GM03348 (cell line): Measurements from ENCODE around the gene THBS3.
"Not testable (repeated sequence)": the region's sequence is repeated elsewhere in the genome, so short reads cannot be mapped to it uniquely, and the experiment has no call there.

Experiments used
- DNase-seq: peaks from one replicate; pipeline ENCODE4 v3.0.0; 2012; ENCODE audit warnings: low spot score

Gene THBS3

DNA sequence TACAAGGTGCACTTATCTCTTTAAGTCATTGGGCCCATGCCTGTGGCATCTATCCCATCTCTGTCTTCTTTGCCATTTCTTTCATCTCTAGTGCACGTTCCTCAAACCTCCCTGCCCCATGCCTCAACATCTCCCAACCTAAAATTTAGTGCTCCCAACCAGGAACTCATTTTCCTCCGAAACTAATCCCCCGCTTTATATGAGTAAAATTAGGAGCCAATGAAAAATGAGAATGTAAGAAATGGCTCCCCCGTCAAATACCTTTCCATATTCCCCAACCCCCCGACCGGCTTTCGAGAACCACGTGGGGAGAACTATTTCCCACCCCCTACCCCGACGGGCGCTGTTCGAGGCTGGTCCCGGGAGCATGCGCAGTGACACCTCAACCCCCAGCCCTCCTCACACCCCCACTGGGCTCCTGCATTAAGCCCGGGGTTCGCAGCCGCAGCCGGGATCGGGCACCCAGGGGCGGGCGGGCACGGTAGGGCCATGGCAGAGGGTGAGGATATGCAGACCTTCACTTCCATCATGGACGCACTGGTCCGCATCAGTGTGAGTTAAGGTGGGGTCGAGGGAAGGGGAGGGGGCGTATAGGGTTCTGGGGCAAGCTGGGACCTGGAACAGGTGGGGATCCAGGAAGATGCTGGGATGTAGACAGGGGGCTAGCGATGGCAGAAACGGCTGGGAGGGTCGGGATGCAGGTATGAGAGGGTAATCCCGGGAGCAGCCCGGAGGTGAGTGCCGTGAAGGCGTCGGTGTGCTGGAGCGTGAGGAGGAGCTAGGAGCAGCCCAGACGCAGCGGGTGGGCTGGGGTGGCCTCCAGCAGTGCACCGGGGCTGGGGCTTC is 34.0 kb downstream of the THBS3 start, which contains the start of gene TRIM46:
Gene TRIM46 (plus strand): TSS at position 372 of the 846 bp plus-strand sequence. CDS start 118 bp downstream, at position 490.
- peak; percentile 87 for DNase-seq

DNA sequence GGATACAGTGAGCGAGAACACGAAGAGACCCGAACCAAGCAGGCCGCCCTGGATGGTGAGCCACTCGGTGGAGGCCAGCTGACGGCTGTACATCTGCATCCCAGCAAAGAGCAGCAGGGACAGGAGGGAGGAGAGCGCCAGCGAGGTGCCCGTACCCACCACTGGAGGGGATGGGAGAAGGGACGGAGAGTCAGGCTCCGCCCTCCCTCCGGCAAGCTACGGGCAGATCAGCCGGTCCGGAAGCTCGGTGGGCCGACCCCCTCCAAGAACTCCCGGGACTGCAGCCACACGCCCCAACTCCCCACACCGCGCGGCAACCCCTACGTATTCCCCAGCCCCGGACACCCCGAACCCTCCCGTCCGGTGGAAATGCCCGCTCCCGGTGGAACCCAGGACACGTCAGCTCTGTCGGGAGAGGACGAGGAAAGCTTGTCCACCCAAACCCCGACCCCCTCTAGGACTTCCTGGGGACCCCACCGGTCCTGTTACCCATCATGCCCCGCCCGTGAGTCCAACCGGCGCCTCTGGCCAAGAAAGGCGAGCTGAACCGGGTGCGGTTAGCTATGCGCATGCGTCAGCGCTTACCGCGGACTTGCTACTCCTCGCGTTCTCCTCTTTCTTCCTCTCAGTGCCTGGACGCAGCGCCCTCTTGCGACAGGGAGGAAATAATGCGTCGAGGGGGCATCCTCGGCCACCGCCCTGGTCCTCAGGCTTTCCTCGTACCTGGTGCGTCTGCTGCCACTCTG is 34.8 kb downstream of the THBS3 start, which contains the start of gene KRTCAP2:
Gene KRTCAP2 (minus strand): TSS at position 573 of the 746 bp plus-strand sequence. CDS start 80 bp downstream, at position 493.
- DNase-seq = peak; percentile 99

DNA sequence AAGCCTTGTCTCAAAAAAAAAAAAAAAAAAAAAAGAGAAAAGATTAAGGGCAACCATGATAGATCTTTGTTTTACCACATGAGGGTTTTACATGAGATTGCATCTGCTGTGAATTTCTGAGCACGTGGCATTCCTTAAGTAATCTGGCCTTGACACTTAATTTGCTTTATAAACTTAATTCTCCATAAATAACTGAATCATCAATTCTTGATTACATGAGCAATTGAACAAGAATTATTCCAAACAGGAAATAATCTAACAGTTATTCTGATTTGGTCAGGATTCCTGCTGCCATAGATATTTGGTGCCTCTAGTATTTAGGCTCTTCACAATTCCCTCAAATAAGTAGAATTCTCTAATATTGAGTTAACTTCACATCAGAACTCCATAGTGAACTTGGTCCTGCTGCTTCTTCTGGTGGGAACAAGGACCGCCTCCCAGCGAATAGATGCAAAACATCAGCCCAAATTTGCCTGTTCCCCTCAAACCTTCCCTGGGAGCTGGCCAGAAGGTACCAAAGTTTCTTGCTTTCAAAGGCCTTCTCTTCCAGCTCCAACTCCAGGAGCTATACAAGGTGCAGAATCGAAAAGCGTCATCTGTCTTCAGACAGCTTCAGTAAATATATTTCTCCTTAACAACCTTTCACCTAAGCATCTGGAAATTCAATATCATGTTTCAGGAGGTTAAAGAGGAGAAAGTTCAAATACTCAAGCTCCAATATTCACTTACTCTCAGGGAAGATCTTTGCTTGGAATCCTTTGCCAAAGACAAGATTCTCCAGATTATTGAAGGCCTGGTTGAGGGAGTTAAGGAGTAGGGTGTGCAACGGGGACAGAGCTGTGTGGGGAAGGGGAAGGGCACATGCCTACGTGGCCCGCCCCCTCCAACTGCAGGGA is 35.6 kb downstream of the THBS3 start:
- DNase-seq = no peak

DNA sequence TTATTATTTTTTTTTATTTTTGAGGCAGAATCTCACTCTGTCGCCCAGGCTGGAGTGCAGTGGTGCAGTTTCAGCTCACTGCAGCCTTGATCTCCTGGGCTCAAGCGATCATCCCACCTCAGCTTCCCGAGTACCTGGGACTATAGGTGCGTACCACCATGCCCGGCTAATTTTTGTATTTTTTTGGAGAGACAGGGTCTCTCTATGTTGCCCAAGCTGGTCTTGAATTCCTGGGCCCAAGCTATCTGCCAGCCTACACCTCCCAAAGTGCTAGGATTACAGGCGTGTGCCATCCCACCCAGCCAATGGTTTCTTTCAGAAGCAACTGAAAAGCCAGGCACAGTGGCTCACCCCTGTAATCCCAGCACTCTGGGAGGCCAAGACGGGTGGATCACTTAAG is 36.9 kb downstream of the THBS3 start:
- DNase-seq = no peak

DNA sequence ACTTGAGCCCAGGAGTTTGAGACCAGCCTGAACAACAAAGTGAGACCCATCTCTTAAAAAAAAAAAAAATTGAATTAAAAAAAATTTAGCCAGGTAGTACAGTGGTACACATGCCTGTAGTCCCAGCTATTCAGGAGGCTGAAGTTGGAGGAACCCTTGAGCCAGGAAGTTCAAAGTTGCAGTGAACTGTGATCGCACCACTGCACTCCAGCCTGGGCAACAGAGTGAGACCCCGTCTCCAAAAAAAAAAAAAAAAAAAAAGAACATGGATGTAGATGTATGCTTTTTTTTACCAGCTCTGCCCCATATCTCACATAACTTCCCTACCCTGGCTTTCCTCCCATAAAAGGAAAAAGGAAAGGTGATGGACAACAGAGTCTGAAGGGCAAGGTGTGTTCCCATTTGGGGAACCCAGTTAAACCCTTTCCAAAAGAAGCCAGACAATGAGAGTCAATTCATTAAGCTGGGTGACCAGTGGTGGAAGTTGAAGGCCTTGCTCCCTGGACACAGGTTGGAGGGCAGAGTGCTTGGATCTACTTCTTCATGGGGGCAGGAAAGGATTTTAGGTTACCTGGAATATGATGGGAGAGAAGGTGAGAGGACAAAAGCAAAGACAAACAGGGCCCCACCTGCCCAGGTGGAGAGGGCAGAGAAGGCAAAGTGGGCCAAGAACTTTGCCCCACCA is 37.5 kb downstream of the THBS3 start:
- DNase-seq = no peak

DNA sequence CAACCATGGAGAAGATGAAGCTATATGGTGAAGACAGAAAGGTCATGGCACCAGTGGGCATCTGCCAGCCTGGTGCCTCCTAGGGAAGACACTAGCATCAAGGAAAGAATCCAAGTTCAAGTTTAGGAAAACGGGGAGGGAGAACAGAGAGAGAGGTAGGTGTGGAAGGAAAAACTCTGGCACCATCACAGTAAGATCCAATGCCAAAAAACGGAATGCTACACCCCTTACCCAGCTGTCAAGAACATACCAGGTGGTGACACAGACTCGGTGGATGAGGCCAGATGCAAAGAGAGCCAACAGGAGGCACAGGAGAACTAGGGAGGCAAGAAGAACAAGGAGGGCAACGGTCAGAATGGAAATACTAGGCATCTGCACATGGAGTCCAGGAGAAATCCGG is 38.2 kb downstream of the THBS3 start:
- DNase-seq = no peak

DNA sequence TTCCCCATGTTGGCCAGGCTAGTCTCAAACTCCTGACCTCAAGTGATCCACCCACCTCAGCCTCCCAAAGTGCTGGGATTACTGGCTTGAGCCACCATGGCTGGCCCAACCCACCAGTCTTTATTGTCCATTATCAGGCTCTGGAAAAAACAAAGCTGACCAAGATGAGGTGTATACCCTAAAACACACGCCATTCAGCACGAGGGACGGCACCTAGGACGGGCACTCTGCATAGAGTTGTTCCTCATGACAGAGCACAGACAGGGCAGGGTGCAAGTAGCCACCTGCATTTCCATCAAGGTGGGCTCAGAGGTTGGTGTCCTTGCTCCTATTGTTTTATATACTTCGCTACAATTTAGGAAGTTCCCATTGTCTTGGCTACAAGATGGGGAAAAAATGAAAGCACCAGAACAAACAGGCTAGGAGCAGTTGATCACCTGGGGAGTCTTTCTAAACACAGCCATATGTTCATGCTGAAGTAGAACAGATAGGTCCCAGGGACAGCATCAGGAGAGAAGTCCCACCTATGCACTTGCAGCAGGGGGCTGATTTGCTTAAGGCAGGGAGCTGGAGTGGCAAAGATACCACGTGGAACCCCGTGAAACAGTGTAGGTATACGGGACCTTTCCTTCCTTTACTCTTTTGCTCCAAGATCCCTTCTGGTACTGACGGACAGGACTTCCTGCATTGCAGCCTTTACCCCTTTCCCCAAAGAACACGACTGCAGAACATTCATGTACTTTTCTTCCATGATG is 39.1 kb downstream of the THBS3 start:
- DNase-seq = no peak

DNA sequence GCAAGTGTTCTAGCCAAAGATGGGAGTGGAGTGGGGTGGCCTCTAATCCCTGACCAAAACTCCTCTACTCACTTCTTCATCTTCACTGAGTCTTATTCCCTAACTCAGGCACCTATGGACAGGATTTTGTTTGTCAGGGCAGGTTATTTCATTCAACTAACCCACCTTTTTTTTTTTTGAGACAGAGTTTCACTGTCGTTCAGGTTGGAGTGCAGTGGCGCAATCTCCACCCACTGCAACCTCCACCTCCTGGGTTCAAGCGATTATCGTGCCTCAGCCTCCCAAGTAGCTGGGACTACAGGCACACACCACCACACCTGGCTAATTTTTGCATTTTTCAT is 39.6 kb downstream of the THBS3 start:
- DNase-seq = not testable (repeated sequence)

DNA sequence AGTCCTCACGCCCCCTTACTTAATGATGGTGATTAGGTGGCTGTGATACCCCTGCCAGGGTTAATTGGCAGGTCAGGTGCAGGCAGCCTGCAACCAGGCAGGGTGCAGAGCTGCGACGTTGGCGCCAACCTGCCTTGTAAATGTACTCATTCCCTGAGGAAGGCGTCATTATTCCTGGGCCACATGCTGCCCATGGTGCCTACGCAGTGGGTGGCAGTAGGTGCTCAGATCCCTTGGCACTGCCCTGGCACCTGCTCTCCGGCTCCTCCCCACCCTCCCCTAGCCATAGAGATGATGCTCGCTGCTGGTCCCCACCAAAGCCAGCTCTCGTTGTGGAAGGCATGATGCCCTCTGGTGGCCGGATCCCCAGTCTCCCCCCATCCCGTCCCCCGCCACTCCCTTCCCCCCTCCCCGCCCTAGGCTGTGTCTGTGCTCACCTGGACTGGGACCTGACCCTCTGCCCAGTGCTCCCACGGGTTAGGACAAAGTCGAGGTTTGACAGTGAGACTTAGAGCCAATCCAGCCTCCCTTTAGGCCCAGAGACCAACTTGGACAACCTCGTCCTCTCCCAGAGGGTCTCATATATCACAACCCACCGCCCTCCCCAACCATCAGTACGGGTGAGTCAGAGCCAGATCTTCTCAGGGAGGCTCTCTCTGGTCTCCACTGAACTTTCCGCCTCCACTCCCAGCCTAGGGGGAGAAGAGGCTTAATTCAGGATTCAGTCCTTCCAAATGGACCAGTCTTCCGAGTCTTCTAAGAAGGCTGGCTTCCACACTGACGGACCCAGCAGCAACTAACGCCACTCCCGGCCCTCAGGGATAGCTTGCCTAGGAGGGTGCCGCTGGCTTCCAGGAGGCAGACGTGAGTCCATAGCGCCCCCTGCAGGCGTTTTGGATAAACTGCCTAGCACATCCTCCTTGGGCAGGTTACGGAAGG is 40.3 kb downstream of the THBS3 start:
- peak; percentile 85 for DNase-seq

DNA sequence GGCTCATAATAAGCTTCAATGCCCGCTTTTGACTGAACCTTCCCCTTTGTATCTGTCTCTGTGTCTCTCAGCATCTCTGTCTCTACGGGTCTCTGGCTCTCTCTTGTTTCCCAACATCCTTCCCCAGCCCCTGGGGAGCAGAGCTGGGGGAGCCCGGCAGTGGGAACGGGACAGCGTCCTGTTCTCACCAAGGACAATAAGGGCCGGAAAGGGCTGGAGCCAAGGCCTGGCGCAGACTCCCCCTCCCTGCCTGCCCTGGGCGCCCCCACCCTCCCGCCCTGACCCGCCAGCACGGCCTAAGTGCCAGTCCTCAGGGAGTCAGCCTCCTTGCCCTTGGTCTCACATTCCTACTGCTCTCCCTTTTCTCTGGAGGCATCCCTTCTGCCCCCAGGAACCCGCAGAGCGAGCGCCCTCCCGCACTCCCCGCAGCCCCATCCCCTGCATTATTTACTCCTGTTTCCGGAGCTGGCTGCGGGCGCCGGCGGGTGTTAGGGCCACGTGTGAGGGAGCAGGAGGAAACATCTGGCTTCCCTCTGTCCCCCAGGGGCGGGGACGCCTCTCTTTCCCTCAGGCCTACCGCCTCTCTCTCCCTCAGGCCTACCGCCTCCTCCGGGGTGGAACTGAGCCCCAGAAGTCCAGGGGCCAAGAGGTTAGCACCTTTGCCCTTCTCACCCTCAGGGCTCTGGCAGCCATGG is 41.1 kb downstream of the THBS3 start:
- no peak for DNase-seq

DNA sequence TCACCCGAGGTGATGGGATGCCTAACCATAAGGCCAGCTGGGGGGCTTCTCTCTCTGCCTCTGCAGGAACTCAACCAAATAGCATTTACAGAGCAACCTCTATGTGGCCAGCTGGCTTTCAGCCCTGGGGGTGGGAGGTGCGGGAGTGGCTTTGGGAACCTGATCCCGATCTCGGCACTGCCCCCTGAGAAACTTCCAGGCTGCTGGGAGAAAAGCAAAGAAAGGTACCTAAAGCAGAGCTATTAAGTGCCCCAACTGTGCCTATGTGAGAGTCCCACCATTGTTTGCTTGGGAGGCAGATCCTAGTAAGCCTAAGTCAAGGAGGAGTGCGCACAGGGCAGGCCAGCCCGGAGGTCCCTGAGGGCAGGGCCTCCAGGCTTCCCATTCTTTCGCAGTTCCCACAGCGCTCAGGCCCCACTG is 41.6 kb downstream of the THBS3 start:
- DNase-seq = no peak

DNA sequence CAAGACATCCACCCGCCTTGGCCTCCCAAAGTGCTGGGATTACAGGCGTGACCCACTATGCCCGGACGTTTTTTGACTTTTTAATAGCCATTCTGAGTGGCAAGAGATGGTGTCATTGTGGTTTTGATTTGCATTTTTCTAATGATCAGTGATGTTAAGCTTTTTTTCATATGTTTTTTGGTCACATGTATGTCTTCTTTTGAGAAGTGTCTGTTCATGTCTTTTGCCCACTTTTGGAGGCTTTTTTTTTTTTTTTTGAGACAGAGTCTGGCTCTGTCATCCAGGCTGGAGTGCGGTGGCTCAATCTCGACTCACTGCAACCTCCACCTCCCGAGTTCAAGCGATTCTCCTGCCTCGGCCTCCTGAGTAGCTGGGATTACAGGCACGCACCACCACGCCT is 43.1 kb downstream of the THBS3 start:
- DNase-seq = not testable (repeated sequence)

DNA sequence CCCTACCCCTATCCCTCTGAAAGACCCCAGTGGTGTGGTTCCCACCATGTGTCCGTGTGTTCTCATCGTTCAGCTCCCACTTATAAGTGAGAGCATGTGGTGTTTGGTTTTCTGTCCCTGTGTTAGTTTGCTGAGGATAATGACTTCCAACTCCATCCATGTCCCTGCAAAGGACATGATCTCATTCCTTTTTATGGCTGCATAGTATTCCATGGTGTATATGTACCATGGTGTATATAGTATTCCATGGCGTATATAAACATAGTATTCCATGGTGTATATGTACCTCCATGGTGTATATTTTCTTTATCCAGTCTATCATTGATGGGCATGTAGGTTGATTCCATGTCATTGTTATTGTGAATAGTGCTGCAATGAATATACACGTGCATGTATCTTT is 43.9 kb downstream of the THBS3 start:
- DNase-seq = not testable (repeated sequence)

DNA sequence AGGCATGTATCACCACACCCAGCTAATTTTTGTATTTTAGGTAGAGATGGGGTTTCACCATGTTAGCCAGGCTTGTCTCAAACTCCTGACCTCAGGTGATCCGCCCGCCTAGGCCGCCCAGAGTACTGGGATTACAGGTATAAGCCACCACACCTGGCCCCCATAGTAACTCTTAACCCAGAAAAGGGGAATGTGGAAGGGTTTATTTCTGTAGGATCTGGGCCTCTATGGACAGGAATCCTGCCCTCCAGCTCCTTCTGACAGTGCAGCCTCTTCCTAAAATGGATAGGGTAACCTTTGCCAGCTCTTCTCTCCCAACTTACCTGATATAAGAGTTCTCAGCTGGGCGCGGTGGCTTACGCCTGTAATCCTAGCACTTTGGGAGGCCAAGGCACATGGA is 45.1 kb downstream of the THBS3 start:
- not testable (repeated sequence) for DNase-seq

DNA sequence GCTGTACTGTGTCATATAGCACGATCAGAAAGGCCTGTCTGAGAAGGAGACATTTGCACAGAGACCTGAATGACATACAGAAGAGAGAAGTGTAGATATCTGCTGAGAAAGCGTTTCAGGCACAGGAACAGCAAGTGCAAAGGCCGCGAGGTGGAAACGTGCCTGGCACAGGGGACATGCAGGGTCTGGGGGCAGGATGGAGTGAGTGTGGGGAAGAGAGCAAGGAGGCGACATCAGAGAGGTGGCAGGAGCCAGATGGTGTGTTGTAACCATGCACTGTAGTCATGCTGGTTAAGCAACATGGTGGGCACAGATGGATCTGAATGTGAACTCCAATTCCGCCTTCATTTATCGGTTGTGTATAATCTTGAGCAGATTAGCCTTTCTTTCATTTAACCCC is 47.6 kb downstream of the THBS3 start:
- no peak for DNase-seq

DNA sequence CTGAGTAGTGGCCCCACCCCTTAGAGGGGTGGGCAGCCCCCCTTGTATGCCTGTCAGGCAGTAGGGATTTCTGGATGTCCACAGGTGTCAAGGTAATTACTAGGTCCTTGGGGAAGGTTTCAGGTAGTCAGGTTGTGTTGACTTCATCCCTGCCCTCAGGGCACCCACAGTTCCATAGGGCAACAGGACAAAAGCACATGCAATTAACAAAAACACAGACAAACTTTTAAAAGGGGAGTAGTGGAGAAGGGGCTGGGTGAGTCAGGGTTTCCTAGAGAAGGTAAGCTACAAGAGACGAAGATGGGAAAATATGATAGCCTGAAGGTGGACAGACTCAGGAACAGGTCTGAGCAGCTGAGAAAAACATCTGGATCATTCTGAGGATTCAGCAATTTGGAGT is 48.7 kb downstream of the THBS3 start:
- no peak for DNase-seq

DNA sequence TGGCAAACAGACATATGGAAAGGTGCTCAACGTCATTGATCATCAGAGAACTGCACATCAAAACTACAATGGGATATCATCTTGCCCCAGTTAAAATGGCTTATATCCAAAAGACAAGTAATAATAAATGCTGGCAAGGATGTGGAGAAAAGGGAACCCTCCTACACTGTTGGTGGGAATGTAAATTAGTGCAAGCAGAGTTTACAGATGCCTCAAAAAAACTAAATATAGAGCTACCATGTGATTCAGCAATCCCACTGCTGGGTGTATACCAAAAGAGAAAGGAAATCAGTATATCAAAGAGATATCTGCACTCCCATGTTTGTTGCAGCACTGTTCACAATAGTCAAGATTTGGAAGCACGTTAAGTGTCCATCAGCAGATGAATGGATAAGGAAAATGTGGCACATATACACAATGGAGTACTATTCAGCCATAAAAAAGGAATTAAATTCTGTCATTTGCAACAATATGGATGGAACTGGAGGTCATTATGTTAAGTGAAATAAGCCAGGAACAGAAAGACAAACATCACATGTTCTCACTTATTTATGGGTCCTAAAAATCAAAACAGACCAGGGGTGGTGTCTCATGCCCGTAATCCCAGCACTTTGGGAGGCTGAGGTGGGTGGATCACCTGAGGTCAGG is 51.6 kb downstream of the THBS3 start:
- DNase-seq = not testable (repeated sequence)
